Gastrocnemius medialis (tissue), 4 donors: ENCODE data around the gene STAT5B.

ENCODE experiments used
- POLR2A ChIP-seq, 2 donors: fragments of 450-650 bp; IDR thresholded peaks; one replicate each; pipeline ENCODE4 v1.6.1; 2017; ENCODE audit warnings: antibody characterized with exemption in 2 of 2, mild to moderate bottlenecking in 2 of 2, moderate library complexity in 2 of 2
- TF ChIP-seq, protein P1 (sequence below), 5 experiments: fragments of 450-650 bp in 3 of 5; fragments of 200-600 bp in 2 of 5; sonication (generic) in 2 of 5; IDR thresholded peaks in 4 of 5; conservative IDR thresholded peaks in 1 of 5; 1 replicate in 4 of 5; 2 replicates in 1 of 5; pipeline ENCODE4 v1.5.1; 2016 to 2019; ENCODE audit warnings: antibody characterized with exemption in 5 of 5, mild to moderate bottlenecking in 3 of 5, moderate library complexity in 3 of 5

DNA sequence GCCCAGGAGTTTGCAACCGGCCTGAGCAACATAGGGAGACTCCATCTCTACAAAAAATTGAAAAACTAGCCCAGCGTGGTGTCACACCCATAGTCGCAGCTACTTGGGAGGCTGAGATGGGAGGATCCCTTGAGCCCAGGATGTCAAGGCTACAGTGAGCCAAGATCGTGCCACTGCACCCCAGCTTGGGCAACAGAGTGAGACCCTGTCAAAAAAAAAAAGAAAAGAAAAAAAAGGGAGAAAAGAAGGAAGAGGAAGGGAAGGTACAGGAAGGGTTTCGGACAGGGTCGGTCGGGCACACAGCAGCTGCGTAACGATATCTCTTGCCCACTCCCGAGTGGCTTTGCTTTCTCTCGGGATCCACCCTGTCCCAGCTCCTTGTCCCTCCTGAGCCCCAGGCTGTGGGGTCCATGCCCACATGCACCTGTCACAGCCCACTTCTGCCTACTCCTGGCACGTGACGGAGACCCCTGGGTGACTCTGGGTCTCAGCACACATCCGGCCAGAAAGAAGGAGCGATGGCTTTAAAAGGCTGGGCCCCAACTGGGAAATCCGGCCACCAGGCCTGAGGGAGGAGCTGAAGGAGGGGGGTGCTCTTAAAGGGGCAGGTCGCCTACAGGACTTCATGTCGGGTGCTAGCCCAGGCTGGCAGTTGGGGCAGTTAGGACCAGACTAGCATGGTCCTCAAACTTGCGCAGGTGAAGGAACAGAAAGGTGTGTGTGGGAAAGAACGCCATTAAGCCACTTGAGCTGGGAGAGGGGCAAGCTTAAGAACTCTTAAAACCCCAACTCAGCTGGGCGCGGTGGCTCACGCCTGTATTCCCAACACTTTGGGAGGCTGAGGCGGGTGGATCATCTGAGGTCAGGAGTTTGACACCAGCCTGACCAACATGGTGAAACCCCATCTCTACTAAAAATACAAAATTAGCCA lies 82.0 kb downstream of the STAT5B start, which contains the start of gene GHDC:
- TF ChIP-seq, protein P1, sequence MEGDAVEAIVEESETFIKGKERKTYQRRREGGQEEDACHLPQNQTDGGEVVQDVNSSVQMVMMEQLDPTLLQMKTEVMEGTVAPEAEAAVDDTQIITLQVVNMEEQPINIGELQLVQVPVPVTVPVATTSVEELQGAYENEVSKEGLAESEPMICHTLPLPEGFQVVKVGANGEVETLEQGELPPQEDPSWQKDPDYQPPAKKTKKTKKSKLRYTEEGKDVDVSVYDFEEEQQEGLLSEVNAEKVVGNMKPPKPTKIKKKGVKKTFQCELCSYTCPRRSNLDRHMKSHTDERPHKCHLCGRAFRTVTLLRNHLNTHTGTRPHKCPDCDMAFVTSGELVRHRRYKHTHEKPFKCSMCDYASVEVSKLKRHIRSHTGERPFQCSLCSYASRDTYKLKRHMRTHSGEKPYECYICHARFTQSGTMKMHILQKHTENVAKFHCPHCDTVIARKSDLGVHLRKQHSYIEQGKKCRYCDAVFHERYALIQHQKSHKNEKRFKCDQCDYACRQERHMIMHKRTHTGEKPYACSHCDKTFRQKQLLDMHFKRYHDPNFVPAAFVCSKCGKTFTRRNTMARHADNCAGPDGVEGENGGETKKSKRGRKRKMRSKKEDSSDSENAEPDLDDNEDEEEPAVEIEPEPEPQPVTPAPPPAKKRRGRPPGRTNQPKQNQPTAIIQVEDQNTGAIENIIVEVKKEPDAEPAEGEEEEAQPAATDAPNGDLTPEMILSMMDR (IDR thresholded peaks at IDR 0.05 in 4 of 5, conservative IDR thresholded peaks at IDR 0.05 in 1 of 5), result peak in 1 of 5 experiments; percentile 17
- TF ChIP-seq POLR2A (IDR thresholded peaks at IDR 0.05), result no peak
